WI38 (cell line): Measurements from ENCODE around the gene PDE6H.

ENCODE experiments used
- H3K4me3 ChIP-seq: 2 replicates; pipeline ENCODE4 v1.5.1; 2011; ENCODE audit warnings: low read depth, mild to moderate bottlenecking, control low read depth, low read length
- CTCF ChIP-seq: IDR thresholded peaks from 2 replicates; pipeline ENCODE4 v1.5.1; 2012; ENCODE audit warnings: low read depth, mild to moderate bottlenecking, control low read depth, low read length

The PDE6H gene

GRCh38 chr12:14941369-14941768 lies 31.5 kb upstream of the PDE6H start:
- no peak overlapping the region for H3K4me3 ChIP-seq
- no peak for TF ChIP-seq CTCF

DNA sequence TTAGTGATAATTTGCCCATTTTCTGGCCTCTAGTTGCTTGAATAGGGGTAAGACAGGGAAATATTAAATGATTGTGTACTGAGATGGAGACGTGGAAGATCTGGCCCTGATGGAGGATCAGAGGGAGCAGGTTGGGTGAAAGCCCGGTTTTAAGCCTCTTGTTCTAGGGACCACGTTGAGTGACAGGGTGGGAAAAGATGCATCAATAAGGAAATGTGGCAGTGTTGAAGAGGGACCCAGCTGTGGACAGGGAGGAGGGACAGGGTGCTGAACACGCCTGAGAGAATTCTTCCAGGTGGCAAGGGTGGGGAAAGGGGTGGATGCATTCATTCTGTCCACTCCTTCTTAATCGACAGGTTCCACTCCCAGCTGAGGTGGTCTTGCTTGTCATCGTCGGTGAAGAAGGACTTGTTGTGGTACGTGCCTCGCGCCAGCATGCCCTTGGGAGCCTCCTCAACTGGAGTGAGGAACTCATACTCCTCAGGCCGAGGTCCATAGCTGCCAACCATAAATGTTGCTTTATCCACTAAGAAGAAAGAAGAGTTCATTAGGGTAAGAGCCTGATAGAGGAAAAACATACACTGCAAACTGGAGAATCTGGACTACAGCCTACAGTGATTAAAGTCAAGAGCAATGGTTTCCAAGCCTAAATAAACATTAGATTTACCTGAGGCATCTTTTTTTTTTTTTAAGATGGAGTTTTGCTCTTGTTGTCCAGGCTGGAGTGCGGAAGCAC lies 30.5 kb upstream of the PDE6H start:
- no peak for TF ChIP-seq CTCF
- no peak overlapping the region for H3K4me3 ChIP-seq

DNA sequence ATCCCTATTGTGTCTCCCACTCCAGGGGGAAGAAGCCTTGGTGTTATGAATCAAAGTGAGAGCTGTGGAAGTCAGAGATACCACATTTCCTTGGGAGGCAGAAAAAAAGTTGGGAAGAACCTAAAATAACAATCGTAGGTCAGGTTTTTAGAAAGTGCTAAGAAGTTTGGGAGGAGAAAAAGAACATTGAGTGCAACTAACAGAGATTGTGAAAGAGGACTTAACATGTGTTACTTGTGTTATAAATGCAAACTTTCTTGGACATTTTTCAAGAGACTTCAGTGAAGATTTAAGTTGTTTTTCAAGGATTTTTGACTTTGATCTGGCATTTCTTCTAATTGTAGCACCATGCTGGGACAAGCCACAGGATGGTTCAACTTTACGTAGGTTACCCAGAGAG lies 26.7 kb upstream of the PDE6H start:
- H3K4me3 ChIP-seq = no peak overlapping the region
- TF ChIP-seq CTCF = no peak

- no peak overlapping the region for H3K4me3 ChIP-seq
- no peak for TF ChIP-seq CTCF
Measured at GRCh38 chr12:14946861-14947260, 26.0 kb upstream of the PDE6H start.

- no peak for TF ChIP-seq CTCF
- H3K4me3 ChIP-seq = no peak overlapping the region
Measured at GRCh38 chr12:14948672-14949071, 24.2 kb upstream of the PDE6H start.

DNA sequence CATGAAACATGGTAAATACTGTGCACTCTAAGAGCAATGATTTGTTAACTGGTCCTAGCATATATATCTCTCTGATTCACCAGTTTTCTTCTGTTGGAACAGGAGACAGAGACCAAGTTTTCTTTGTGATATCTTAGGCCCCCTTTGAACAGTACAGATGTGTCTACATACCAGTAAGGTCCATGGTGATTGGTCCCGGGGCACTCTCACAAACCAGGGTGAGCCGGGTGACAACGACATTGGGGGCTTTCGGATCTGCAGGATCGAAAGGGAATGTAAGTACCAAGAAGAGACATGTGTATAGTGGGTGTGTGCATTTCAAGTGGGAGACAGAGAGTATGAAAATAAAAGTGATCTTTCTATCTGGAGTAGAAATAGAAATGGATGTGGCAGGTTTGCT lies 23.2 kb upstream of the PDE6H start:
- no peak overlapping the region for H3K4me3 ChIP-seq
- TF ChIP-seq CTCF = no peak

GRCh38 chr12:14950421-14950820 lies 22.4 kb upstream of the PDE6H start:
- no peak overlapping the region for H3K4me3 ChIP-seq
- no peak for TF ChIP-seq CTCF
